Muscle of arm (tissue), 12 donors: ENCODE data around the gene BMP2. TPM values are rescaled to one million over a fixed set of nuclear protein-coding genes. Genes with fewer than 3 reads are reported as not detected.

ENCODE experiments used
- DNase-seq: peaks from one replicate; pipeline ENCODE4 v3.0.0-alpha.2; 2013
- polyA plus RNA-seq, 12 donors: library from polyadenylated mRNA; unstranded; fragments of 120-200 nt; gene quantifications; one replicate each; pipeline ENCODE4 v1.2.1, GENCODE V29; 2013; ENCODE audit not compliant: insufficient read length in 12 of 12

Gene BMP2
- polyA plus RNA-seq, 12 donors, result 1.6 to 8.1 (median 2.0) TPM; not detected in 1

- DNase-seq, result no peak
Observed at GRCh38 chr20:6766433-6766832, 1.1 kb upstream of the BMP2 start.

GRCh38 chr20:6767126-6767535 lies 355 bp upstream of the BMP2 start:
- no peak for DNase-seq

DNA sequence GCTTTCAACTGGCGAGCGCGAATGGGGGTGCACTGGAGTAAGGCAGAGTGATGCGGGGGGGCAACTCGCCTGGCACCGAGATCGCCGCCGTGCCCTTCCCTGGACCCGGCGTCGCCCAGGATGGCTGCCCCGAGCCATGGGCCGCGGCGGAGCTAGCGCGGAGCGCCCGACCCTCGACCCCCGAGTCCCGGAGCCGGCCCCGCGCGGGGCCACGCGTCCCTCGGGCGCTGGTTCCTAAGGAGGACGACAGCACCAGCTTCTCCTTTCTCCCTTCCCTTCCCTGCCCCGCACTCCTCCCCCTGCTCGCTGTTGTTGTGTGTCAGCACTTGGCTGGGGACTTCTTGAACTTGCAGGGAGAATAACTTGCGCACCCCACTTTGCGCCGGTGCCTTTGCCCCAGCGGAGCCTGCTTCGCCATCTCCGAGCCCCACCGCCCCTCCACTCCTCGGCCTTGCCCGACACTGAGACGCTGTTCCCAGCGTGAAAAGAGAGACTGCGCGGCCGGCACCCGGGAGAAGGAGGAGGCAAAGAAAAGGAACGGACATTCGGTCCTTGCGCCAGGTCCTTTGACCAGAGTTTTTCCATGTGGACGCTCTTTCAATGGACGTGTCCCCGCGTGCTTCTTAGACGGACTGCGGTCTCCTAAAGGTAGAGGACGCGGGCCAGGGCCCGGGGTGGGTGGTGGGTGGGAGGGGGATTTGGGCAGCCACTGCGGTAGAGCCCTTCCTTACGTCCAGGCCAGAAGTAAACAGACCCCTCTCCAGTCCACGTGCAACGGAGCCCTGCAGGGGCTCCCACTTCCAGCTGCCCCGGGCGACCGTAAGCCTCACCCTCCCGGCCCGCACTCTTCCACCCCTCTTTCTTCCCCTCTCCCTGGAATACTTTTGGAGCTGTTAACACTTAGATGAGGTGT lies 998 bp downstream of the BMP2 start:
- DNase-seq, result peak; percentile 54

DNA sequence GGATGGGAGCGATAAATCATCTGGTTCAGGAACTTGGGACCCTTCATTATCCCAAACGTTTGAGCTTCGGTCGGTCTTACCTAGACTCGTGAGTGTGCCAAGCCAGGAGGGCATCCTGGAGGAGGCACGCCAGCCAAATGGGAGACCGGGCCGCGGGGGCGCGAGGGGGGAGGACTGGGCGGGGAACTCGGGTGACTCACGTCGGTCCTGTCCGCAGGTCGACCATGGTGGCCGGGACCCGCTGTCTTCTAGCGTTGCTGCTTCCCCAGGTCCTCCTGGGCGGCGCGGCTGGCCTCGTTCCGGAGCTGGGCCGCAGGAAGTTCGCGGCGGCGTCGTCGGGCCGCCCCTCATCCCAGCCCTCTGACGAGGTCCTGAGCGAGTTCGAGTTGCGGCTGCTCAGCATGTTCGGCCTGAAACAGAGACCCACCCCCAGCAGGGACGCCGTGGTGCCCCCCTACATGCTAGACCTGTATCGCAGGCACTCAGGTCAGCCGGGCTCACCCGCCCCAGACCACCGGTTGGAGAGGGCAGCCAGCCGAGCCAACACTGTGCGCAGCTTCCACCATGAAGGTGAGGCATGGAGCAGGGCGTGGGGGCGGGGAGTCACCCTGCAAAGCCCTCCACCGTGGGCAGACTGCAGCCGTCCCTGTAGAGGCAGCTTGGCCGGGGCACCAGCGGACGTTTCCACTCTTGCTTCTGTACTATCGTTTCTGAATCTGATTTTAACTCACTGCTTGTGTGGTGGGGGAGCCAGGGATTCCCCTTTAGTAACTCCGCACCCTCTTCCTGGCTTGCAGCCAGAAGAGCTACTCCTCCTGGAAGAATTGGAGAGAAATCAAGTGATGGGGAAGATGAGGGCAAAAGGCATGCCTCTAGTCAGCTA lies 2.7 kb downstream of the BMP2 start:
- no peak for DNase-seq

DNA sequence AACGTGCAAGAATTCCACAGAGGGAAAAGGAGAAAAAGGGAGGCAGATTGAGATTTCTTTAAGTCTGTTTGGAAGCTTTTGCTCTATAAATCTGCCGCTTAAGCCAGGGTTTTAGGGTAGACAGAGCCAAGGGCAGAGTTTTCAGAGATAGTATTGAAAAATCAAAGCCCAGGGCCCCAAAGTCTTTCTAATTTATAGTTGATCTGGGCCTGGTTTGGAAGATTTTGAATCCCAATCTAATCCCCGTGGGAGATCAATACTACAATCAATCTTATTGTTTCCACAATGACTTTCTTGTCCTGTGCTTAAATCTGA lies 3.3 kb downstream of the BMP2 start:
- no peak for DNase-seq

GRCh38 chr20:6780433-6781190 lies 13.1 kb downstream of the BMP2 start:
- DNase-seq, result no peak

GRCh38 chr20:6783752-6784151 lies 16.3 kb downstream of the BMP2 start:
- DNase-seq, result no peak

DNA sequence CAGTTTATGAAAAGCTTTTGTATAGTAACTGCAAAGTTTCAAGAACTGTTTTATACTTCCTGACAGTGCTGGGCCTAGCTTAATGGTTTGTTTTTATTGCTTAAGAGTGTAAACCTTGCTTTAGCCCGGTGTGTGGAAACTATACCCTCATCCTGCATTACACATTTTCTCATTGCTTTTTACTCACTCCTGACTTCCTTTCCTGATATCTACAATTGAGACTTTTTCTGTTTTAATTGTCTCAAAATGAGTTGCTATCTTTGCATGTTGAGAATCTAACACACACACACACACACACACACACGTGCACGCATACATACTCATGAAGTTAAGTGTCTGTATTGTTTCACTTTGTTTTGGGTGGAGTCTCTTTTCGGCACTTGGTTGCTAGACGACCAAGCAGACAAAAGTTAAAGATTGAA lies 16.7 kb downstream of the BMP2 start:
- peak; percentile 45 for DNase-seq

DNA sequence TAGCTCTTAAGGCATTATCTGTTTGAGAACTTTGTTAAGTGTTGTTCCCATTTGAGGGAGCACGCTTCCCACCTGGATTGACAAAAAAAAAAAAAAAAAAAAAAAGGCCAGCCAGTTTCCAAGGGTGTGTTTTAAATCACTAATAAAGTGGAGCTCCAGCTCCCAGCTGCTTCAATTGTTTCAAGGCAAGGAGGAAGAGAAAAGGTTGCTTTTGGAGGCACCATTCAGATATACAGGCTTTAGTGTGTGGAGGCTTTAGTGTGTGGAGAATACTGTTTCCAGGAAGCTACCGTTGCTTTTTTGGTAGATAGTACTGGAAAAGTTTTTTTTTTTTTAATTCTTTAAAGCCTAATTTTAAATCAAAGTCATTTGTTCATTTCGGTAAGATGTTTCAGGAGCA lies 17.3 kb downstream of the BMP2 start:
- DNase-seq, result no peak

DNA sequence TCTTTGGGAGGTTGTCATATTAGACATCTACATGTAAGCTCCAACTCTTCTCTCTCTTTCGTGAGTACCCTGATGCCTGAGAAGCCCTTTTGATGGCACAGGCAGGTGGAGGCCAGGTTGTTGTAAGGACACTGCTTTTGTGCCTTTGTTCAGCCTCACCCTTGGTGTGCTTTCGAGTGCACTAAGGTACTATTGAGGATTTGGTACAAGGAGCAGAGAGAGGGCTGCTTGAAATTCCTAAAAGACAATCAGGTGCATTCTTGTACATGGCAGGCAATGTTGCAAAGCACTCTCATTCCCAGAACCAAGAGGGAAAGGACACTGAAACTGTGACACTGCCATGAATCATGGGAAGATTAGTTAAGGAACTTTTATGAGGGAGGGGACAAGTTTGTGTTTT lies 19.1 kb downstream of the BMP2 start:
- DNase-seq, result no peak

- DNase-seq, result no peak
Observed at GRCh38 chr20:6792789-6793188, 25.3 kb downstream of the BMP2 start.

DNA sequence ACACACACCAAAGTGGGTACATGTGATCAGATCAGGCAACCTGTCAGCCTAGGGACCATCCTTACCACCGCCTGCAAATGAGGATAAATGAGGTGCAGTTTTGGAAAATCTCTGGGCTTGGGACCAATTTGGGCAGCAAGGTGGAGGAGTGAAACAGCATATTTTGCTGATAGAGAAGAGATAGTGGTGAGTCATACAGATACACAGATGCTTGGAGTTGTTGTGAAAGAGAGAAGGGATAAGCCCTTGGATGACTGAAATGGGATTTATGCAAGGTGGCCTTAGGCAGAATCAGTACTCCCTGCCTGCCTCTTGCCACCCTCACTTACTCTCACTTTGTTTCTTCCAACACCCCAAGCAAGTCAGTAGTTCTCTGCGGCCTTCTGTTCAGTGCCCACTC lies 34.7 kb downstream of the BMP2 start:
- no peak for DNase-seq

DNA sequence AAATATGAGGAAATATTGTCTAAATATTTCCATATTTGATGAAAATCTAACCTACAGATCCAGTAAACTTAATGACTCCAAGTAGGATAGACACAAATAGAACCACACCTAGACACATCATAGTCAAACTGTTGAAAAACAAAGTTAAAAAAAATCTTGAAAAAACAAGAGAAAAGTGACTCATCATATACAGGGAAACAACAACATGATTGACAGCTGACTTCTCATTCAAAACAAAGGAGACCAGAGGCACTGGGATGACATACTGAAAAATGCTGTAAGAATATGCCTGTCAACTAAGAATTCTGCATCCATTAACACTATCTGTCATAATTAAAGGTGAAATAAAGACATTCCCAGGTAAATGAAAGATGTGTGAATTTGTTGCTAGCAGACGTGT lies 38.8 kb downstream of the BMP2 start:
- DNase-seq, result no peak

DNA sequence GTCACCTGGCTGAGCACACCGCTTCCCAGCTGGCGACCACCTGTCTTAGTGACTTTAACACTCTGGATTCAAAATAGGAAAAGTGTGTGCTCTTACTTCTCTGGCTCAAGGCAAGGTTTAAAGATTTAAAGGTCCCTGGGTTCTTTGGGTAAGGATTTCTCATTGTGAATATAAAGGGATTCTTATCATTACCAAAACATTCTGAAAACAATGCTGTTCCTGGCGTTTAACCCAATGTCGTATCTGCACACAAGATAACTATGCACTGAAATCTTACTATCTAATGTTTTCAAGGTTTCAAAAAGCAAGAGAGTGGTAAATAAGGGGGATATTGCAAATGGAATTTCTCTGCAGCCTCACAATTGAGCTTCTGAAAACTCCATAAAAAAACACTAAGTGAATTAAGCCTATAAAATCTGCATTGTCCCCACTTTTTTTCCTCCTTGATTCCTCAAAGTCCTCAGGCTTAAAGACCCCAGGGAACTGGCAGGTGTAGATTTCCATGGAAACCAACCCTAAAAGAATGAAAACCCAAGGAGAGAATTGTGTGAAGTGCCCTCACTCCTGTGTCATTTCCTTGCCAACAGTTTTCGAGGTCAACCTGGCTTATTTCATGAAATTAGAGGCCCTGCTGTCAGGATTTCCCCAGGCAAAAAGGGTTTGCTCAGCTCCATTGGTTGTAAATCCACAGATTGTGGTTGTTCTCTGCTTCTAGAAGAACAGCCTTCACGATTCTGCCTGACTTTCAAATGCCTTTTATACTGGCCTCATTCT lies 44.0 kb downstream of the BMP2 start:
- DNase-seq, result no peak

DNA sequence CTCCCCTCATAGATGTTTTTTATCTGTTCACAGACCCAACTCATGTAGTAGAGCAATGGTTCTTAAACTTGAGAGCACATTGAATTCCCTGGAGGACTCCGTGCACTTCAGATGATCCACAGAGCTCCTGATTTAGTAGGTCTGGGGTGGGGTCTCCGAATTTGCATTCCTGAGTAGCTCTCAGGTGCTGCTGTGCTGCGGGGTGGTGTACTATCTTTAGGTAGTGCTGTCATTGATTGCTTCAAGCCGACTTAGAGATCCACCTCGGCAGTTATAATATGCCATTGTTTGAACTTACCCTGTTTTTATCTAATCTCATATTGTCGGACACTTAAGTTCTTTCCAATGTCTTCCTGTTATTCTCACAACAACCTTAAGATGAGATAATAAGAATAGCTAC lies 45.0 kb downstream of the BMP2 start:
- no peak for DNase-seq

DNA sequence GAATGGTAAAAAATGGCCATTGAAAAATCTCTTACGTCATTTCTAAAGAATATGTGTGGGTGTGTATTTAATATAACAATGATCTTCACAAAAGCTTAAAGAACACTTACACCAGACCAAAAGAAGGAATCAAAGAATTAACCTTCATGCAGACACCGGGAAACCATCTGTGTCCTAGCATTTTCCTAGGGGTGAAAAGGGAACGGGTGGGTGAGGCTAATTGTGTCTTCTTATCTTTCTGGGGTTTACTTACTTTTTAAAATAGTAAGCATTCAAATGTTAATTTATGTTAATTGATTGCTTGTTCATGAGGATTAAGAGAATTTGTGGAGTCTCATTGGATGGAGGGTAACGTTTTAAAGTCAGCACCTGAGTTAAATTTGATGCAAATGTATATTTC lies 47.5 kb downstream of the BMP2 start:
- no peak for DNase-seq

DNA sequence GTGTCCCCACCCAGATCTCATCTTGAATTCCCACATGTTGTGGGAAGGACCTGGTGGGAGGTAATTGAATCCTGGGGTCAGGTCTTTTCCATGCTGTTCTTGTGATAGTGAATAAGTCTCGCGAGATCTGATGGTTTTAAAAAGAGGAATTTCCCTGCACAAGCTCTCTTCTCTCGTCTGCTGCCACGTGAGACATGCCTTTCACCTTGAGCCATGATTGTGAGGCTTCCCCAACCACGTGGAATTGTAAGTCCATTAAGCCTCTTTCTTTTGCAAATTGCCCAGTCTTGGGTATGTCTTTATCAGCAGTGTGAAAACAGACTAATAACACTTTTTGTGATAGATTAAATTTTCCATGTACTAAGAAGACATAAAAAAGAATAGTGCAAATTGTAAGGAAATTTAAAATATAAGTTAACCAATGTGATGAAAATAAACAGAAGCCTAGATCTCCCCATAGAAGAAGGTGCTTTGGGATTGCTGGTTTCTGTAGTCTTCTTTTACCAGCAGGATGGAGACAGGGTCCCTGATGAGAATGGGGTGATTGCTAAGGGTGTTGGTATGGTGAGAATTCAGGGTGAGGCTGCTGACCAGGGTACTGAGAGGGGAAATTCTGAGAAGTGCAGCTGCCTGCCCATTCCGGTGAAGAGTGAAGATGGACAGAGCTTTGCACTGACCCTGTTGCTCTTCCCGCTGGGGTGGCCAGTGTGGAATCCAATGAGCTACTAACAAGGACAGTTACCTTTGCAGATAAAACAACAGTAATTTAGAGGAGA lies 50.7 kb downstream of the BMP2 start:
- no peak for DNase-seq

GRCh38 chr20:6819599-6819998 lies 52.1 kb downstream of the BMP2 start:
- DNase-seq, result no peak

DNA sequence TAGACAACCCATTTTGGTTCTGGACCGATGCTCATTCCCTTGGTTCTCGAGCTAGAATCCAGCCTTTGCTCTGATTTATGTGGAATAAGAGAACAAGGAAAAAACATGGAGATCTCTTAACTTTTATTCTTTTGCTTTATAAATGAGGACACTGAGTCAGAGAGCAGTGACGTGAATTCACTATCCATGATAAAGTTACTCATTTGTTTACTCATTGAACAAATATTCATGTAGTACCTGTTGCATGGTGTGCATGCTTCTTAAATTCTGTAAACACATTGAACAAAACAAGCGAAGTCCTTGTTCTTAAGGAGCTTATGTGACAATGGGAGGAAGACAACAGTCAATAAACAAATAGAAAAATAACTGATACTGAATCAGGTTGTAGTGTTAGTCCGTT lies 56.9 kb downstream of the BMP2 start:
- DNase-seq, result no peak

DNA sequence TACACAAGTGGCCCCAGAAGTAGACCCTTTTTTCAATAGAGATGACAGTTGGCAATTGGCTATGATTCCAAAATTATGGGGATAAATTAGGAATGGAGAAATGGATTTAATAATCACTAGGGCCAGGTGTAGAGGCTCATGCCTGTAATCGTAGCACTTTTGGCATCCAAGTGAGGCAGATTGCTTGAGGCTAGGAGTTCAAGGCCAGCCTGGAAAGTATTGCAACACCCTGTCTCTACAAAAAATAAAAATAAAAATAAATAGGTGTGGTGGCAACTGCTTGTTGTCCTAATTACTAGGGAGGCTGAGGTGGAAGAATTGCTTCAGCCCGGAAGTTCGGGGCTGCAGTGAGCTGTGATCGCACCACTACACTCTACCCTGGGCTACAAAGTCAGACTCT lies 60.0 kb downstream of the BMP2 start:
- DNase-seq, result no peak
